Neural cell (in vitro differentiated cells): ENCODE data around the gene LCN2. TPM values are rescaled to one million over a fixed set of nuclear protein-coding genes. Genes with fewer than 3 reads are reported as not detected.

Experiments
- H2AFZ ChIP-seq: fragments of 200-600, 300-800 bp; sonication (generic), shearing (Covaris generic); 2 replicates; pipeline ENCODE4 v1.6.0; 2014; ENCODE audit warnings: low read depth, mild to moderate bottlenecking, antibody characterized with exemption, low read length, moderate library complexity
- H3F3A ChIP-seq: fragments of 200-600 bp; shearing (Covaris generic); 2 replicates; pipeline ENCODE4 v1.6.1; 2016; ENCODE audit warnings: mild to moderate bottlenecking, moderate library complexity, mixed read lengths, antibody characterized with exemption, low read length; ENCODE audit not compliant: insufficient read depth, poor library complexity, severe bottlenecking
- H3K27ac ChIP-seq: fragments of 200-600, 300-800 bp; sonication (generic), shearing (Covaris generic); 2 replicates; pipeline ENCODE4 v1.5.1; 2014; ENCODE audit warnings: mild to moderate bottlenecking, low read length, moderate library complexity
- H3K27me3 ChIP-seq: fragments of 300-800, 200-600 bp; sonication (generic), shearing (Covaris generic); 2 replicates; pipeline ENCODE4 v1.6.0; 2014; ENCODE audit warnings: mild to moderate bottlenecking, low read depth, low read length, moderate library complexity; ENCODE audit not compliant: insufficient read depth
- H3K36me3 ChIP-seq: fragments of 300-800, 200-600 bp; sonication (generic), shearing (Covaris generic); 2 replicates; pipeline ENCODE4 v1.5.1; 2014; ENCODE audit warnings: mild to moderate bottlenecking, antibody characterized with exemption, low read length, moderate library complexity; ENCODE audit not compliant: insufficient read depth
- H3K4me2 ChIP-seq: fragments of 300-800, 200-600 bp; sonication (generic), shearing (Covaris generic); 2 replicates; pipeline ENCODE4 v1.6.0; 2014; ENCODE audit warnings: mild to moderate bottlenecking, low read length
- H3K4me3 ChIP-seq: fragments of 300-800, 200-600 bp; sonication (generic), shearing (Covaris generic); 2 replicates; pipeline ENCODE4 v1.5.1; 2014; ENCODE audit warnings: mild to moderate bottlenecking, low read length, moderate library complexity
- H3K79me2 ChIP-seq: fragments of 200-600 bp; shearing (Covaris generic); replicated peaks from 2 replicates; pipeline ENCODE4 v1.6.0; 2014; ENCODE audit warnings: mild to moderate bottlenecking, low read length, moderate library complexity; ENCODE audit not compliant: insufficient read depth
- H3K9ac ChIP-seq: fragments of 300-800, 200-600 bp; sonication (generic), shearing (Covaris generic); 2 replicates; pipeline ENCODE4 v1.6.1; 2016; ENCODE audit warnings: mild to moderate bottlenecking, low read length, mixed read lengths
- H3K9me2 ChIP-seq: fragments of 200-600 bp; shearing (Covaris generic); 2 replicates; pipeline ENCODE4 v1.6.1; 2016; ENCODE audit warnings: mild to moderate bottlenecking, low read length, mixed read lengths; ENCODE audit not compliant: insufficient read depth
- H3K9me3 ChIP-seq: fragments of 200-600, 300-800 bp; sonication (generic), shearing (Covaris generic); 2 replicates; pipeline ENCODE4 v1.6.1; 2016; ENCODE audit warnings: mild to moderate bottlenecking, mixed run types, low read length, moderate library complexity, mixed read lengths
- H4K20me1 ChIP-seq: fragments of 200-600 bp; shearing (Covaris generic); 2 replicates; pipeline ENCODE4 v1.6.1; 2016; ENCODE audit warnings: mild to moderate bottlenecking, mixed run types; ENCODE audit not compliant: insufficient read depth
- EP300 ChIP-seq: fragments of 450-650 bp; conservative IDR thresholded peaks from 2 replicates; pipeline ENCODE4 v1.6.1; 2014; ENCODE audit warnings: antibody characterized with exemption, mild to moderate bottlenecking, moderate library complexity; ENCODE audit not compliant: poor library complexity, severe bottlenecking
- EZH2 ChIP-seq: fragments of 200-600, 300-800 bp; shearing (Covaris generic), sonication (generic); IDR thresholded peaks from 2 replicates; pipeline ENCODE4 v1.6.1; 2014; ENCODE audit warnings: antibody characterized with exemption, low read length, borderline replicate concordance, mild to moderate bottlenecking; ENCODE audit not compliant: insufficient read depth, poor library complexity, severe bottlenecking
- MXI1 ChIP-seq: fragments of 450-650 bp; conservative IDR thresholded peaks from 2 replicates; pipeline ENCODE4 v1.6.1; 2014; ENCODE audit warnings: antibody characterized with exemption, mild to moderate bottlenecking; ENCODE audit not compliant: poor library complexity, severe bottlenecking
- POLR2AphosphoS5 ChIP-seq: IDR thresholded peaks from 2 replicates; pipeline ENCODE4 v1.6.1; 2012
- RAD21 ChIP-seq: fragments of 450-650 bp; conservative IDR thresholded peaks from 2 replicates; pipeline ENCODE4 v1.6.1; 2014; ENCODE audit warnings: antibody characterized with exemption, mild to moderate bottlenecking, moderate library complexity
- SMC3 ChIP-seq: fragments of 450-650 bp; conservative IDR thresholded peaks from 2 replicates; pipeline ENCODE4 v1.6.1; 2014; ENCODE audit warnings: antibody characterized with exemption, mild to moderate bottlenecking, moderate library complexity; ENCODE audit not compliant: poor library complexity
- TAF1 ChIP-seq: IDR thresholded peaks from 2 replicates; pipeline ENCODE4 v1.6.1; 2012; ENCODE audit warnings: low read depth
- polyA plus RNA-seq: library from polyadenylated mRNA; depleted of rRNA; stranded (reverse); fragments of >200 nt; gene quantifications from 2 replicates; pipeline ENCODE4 v1.2.3, GENCODE V29; 2014
- TF ChIP-seq, protein P1 (sequence below): fragments of 450-650 bp; IDR thresholded peaks from 2 replicates; pipeline ENCODE4 v1.5.1; 2014; ENCODE audit warnings: antibody characterized with exemption, mild to moderate bottlenecking, moderate library complexity; ENCODE audit not compliant: poor library complexity, severe bottlenecking
- TF ChIP-seq, protein P2 (sequence below): IDR thresholded peaks from 2 replicates; pipeline ENCODE4 v1.6.1; 2012; ENCODE audit warnings: borderline replicate concordance

Gene LCN2
- polyA plus RNA-seq, 1 donor from 2014 or later, result not detected

DNA sequence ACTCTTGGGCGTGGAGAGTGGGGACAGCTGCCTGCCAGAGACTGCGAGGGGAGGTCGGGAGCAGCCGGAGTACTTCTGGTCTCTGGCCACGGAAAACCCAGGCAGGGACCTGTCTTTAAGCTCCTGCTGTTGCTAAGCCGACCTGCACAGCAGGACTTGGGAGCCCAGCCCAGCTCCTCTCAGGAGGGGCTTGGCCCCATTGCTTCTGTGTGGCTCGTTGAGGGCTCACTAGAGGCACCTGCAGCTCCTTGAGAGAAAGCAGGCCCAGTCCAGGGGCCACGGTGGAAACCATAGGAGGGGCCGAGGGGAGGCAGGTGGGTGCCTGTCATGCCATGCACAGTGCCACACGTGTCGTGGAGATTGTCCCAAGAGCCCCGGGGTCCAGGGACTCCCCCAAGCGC lies 3.3 kb upstream of the LCN2 start:
- Histone ChIP-seq H3K9me3 (no peaks in the 10 kb centered on the region), H2AFZ (no peak overlapping the region), H3K9me2 (no peaks in the 10 kb centered on the region), H3K79me2 (no peaks in the 10 kb centered on the region), H3K27ac (no peak overlapping the region), H3K4me3 (no peak overlapping the region), H3K27me3 (no peaks in the 10 kb centered on the region), H3K36me3 (no peaks in the 10 kb centered on the region), H3F3A (no peaks in the 10 kb centered on the region), H3K4me2 (no peak overlapping the region), H4K20me1 (no peaks in the 10 kb centered on the region), H3K9ac (no peak overlapping the region)
- TF ChIP-seq TAF1 (no peak), POLR2AphosphoS5 (no peak), SMC3 (no peak), MXI1 (no peak), EZH2 (no peak), RAD21 (no peak), EP300 (no peak)
- TF ChIP-seq, protein P1, sequence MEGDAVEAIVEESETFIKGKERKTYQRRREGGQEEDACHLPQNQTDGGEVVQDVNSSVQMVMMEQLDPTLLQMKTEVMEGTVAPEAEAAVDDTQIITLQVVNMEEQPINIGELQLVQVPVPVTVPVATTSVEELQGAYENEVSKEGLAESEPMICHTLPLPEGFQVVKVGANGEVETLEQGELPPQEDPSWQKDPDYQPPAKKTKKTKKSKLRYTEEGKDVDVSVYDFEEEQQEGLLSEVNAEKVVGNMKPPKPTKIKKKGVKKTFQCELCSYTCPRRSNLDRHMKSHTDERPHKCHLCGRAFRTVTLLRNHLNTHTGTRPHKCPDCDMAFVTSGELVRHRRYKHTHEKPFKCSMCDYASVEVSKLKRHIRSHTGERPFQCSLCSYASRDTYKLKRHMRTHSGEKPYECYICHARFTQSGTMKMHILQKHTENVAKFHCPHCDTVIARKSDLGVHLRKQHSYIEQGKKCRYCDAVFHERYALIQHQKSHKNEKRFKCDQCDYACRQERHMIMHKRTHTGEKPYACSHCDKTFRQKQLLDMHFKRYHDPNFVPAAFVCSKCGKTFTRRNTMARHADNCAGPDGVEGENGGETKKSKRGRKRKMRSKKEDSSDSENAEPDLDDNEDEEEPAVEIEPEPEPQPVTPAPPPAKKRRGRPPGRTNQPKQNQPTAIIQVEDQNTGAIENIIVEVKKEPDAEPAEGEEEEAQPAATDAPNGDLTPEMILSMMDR, result no peak
- TF ChIP-seq, protein P2, sequence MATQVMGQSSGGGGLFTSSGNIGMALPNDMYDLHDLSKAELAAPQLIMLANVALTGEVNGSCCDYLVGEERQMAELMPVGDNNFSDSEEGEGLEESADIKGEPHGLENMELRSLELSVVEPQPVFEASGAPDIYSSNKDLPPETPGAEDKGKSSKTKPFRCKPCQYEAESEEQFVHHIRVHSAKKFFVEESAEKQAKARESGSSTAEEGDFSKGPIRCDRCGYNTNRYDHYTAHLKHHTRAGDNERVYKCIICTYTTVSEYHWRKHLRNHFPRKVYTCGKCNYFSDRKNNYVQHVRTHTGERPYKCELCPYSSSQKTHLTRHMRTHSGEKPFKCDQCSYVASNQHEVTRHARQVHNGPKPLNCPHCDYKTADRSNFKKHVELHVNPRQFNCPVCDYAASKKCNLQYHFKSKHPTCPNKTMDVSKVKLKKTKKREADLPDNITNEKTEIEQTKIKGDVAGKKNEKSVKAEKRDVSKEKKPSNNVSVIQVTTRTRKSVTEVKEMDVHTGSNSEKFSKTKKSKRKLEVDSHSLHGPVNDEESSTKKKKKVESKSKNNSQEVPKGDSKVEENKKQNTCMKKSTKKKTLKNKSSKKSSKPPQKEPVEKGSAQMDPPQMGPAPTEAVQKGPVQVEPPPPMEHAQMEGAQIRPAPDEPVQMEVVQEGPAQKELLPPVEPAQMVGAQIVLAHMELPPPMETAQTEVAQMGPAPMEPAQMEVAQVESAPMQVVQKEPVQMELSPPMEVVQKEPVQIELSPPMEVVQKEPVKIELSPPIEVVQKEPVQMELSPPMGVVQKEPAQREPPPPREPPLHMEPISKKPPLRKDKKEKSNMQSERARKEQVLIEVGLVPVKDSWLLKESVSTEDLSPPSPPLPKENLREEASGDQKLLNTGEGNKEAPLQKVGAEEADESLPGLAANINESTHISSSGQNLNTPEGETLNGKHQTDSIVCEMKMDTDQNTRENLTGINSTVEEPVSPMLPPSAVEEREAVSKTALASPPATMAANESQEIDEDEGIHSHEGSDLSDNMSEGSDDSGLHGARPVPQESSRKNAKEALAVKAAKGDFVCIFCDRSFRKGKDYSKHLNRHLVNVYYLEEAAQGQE, result no peak

DNA sequence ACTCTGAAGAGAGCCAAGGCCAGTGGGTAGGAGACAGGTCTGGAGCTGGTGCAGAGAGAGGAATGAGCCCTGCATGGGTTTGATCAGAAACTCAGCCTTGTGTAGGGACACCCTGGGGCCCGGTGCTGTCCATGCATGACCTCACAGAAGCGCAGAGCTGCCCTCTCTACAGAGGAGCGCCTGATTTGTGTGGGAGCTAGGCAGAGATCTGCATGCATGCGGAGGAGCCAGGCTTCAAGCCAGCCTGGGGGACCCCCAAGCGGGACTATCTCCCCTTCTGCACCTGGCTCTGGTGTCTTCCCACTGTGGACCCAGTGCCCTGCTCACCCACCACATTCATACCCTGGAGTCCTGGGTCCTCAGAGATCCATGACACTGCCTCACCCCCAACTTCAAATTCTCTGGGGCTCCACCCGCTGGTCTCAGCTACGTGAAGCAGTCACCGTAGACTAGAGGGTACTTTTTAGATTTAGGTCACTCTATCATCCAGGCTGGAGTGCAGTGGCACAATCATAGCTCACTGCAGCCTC lies 2.6 kb upstream of the LCN2 start:
- H3K36me3 ChIP-seq, result no peaks in the 10 kb centered on the region
- no peak overlapping the region for H3K4me2 ChIP-seq
- H3K27me3 ChIP-seq, result no peaks in the 10 kb centered on the region
- no peaks in the 10 kb centered on the region for H3K79me2 ChIP-seq
- H4K20me1 ChIP-seq, result no peaks in the 10 kb centered on the region
- H3F3A ChIP-seq, result no peaks in the 10 kb centered on the region
- H2AFZ ChIP-seq, result no peak overlapping the region
- TF ChIP-seq EZH2, result no peak
- no peak for TF ChIP-seq POLR2AphosphoS5
- no peak for TF ChIP-seq MXI1
- TF ChIP-seq EP300, result no peak
- TF ChIP-seq, protein P1, result no peak
- TF ChIP-seq RAD21, result no peak
- no peaks in the 10 kb centered on the region for H3K9me2 ChIP-seq
- H3K9ac ChIP-seq, result no peak overlapping the region
- H3K9me3 ChIP-seq, result no peaks in the 10 kb centered on the region
- H3K27ac ChIP-seq, result no peak overlapping the region
- H3K4me3 ChIP-seq, result no peak overlapping the region
